GM18858 (cell line): ENCODE measurements around the gene CLASRP.

ENCODE experiments used
- ATAC-seq: cut with Tn5 transposase; IDR thresholded peaks from one replicate; pipeline ENCODE4 v1.9.1; 2021; ENCODE audit not compliant: unreplicated experiment

The CLASRP gene

DNA sequence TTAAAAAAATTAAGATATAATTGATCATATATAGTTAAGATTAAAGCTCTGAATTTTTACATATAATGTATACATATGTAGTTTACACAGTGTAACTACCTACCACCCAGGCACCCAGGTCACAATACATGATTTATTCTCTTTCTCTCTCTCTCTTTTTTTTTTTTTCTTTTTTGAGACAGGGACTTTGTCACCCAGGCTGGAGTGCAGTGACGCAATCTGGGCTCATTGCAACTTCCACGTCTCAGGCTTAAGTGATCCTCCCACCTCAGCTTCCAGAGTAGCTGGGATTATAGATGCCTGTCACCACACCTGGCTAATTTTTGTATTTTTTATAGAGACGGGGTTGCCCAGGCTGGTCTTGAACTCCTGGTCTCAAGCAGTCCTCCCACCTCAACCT, 18.8 kb upstream of the CLASRP start:
- ATAC-seq, result no peak

DNA sequence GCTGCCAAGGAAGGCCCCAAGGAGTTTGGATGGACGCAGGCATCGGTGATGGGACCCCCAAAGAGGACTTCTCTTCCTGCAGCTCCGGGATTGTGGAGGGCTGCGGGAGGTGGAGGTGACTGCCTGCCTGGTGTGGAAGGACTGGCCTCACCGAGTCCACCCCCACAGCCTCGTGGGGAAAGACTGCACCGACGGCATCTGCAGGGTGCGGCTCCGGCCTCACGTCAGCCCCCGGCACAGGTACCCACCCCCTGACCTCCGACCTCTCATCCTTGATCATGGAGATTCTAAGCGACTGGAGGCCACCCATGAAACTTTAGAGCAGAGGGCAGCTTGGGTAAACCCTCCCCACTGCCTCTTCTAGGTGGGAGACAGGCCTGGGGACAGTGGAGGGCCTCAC, 16.9 kb upstream of the CLASRP start:
- ATAC-seq, result no peak

DNA sequence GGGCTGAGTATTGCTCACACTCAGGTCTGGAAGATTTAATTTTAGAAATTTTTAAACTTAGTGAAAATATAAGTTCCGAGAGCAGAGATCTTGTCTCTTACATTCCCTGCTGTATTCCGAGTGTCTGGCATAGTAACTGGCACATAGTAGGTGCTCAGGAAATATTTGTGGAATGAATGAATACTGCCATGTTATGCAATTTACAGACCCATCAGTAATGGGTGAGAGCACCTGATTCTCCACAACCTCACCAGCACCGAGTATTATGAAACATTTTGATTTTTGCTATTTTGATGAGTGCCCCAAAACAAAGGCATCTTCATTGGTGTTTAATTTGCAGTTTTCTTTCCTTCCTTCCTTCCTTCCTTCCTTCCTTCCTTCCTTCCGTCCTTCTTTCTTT, 15.8 kb upstream of the CLASRP start:
- ATAC-seq, result no peak

DNA sequence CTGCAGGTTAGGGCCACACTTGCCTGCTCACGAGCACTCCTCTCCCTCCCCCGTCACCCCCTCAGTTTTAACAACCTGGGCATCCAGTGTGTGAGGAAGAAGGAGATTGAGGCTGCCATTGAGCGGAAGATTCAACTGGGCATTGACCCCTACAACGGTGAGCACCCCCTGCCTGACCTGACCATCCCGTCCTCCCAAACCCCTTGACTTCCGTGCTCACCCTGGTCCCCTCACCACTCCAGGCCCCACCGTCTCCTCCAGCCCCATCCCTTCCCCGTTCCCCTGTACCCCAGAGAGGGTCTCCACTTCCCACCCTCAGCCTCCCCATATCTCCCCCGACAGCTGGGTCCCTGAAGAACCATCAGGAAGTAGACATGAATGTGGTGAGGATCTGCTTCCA, 13.6 kb upstream of the CLASRP start:
- no peak for ATAC-seq

DNA sequence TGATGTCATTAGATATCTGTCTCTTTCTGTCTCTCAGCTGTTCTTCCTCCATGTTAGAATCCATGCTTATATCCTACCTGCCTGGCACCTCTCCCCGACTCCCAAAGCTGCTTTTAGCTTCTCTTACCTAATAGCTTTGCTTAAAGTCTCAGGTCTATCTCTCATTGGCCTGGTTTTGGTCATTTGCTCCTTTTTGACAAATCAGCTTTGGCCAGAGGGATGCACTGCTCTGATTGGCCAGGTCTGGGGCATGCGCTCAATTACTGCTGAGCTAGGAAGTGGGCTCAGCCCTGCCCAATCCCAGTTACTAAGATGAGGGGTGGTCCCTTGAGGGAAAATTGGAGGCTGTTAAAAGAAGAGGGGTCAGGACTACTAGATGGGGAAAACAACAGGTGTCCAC, 11.5 kb upstream of the CLASRP start:
- no peak for ATAC-seq

DNA sequence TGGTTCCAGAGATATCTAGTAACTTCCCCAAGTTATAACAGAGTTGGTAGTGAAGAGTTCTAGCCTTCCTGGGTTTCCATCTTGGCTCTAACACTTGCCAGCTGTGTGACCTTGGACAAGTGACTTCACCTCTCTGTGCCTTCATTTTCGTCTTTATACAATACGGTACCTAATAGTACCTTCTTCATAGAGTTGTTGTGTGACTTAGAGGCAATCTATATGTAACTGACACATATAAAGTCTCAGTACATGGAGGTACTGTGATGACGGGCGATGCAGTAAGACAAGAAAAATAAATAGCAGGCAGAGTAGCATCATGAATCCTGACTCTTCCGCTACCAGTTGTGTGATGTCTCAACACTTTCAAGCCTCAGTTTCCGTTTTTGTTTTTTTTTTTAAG, 8.0 kb upstream of the CLASRP start:
- ATAC-seq, result no peak

DNA sequence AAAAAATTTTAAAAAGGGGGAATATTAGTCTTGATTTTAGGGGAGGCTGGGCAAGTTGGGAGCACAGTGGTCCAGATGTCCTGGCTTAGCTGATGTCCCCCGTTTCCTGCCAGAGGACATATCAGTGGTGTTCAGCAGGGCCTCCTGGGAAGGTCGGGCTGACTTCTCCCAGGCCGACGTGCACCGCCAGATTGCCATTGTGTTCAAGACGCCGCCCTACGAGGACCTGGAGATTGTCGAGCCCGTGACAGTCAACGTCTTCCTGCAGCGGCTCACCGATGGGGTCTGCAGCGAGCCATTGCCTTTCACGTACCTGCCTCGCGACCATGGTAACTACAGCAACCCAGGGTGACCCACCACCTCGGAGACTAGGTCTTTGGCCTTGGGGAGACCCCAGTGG, 6.4 kb upstream of the CLASRP start:
- ATAC-seq, result no peak

DNA sequence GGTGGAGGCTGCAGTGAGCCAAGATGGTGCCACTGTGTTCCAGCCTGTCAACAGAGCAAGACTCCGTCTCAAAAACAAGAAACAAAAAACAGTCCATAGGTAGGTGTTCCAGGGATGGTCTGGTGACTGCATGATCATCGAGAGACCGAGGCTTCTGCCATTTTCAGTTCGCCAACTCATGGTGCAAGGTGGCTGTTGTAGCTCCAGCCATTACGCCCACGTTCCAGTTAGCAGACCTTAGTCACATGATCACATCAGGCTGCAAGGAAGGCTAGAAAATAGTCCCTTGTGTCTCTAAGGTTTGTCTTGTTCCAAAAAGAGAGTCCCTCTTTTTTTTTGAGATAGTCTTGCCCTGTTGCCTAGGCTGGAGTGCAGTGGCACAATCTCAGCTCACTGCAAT, 3.1 kb upstream of the CLASRP start:
- no peak for ATAC-seq

DNA sequence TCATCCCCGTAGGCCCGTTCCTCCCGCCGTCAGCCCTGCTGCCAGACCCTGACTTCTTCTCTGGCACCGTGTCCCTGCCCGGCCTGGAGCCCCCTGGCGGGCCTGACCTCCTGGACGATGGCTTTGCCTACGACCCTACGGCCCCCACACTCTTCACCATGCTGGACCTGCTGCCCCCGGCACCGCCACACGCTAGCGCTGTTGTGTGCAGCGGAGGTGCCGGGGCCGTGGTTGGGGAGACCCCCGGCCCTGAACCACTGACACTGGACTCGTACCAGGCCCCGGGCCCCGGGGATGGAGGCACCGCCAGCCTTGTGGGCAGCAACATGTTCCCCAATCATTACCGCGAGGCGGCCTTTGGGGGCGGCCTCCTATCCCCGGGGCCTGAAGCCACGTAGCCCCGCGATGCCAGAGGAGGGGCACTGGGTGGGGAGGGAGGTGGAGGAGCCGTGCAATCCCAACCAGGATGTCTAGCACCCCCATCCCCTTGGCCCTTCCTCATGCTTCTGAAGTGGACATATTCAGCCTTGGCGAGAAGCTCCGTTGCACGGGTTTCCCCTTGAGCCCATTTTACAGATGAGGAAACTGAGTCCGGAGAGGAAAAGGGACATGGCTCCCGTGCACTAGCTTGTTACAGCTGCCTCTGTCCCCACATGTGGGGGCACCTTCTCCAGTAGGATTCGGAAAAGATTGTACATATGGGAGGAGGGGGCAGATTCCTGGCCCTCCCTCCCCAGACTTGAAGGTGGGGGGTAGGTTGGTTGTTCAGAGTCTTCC, 1.3 kb upstream of the CLASRP start:
- ATAC-seq, result no peak

DNA sequence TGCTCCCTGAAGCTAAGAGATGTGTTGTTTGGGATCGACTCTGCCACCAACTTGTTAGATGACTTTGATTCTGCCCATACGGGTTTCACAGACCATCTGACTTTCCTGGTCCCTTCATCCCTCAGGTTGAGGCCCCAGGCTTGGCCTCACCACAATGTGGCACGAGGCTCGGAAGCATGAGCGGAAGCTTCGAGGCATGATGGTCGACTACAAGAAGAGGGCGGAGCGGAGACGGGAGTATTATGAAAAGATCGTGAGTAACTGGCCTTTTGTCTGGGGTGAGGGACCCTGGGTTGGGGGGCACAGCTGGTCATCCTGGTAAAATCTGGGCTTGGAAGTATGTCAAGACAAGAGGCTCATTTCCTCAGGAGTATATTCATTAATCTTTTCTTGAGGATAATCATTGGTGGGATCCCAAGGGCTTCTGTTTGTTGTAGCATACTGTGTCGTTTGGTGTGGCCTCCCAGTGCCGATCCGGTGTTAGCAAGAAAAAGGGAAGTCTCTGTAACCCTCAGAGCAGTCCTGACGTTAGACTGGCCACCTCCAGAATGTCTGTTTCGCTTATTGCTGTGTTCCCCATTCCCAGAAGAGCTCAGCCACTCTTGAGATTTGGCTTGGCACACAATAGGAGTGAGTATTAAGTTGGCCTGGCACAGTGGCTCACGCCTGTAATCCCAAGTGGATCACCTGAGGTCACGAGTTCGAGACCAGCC, 1.4 kb downstream of the CLASRP start:
- ATAC-seq, result no peak

DNA sequence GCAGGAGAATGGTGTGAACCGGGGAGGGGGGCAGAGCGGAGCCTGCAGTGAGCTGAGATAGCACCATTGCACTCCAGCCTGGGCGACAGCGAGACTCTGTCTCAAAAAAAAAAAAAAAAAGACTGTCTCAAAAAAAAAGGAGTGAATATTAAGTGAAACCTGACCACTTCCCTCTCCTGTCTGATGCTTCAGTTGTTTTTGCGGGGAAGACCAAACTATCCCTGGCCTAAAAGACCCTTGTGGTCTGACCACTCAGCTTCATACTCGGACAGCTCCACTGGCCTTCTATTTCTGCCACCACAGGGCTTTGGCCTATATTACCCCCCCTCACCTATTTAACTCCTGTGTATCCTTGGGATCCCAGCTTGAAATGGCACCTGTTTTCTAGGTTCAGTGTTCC, 2.3 kb downstream of the CLASRP start:
- no peak for ATAC-seq

DNA sequence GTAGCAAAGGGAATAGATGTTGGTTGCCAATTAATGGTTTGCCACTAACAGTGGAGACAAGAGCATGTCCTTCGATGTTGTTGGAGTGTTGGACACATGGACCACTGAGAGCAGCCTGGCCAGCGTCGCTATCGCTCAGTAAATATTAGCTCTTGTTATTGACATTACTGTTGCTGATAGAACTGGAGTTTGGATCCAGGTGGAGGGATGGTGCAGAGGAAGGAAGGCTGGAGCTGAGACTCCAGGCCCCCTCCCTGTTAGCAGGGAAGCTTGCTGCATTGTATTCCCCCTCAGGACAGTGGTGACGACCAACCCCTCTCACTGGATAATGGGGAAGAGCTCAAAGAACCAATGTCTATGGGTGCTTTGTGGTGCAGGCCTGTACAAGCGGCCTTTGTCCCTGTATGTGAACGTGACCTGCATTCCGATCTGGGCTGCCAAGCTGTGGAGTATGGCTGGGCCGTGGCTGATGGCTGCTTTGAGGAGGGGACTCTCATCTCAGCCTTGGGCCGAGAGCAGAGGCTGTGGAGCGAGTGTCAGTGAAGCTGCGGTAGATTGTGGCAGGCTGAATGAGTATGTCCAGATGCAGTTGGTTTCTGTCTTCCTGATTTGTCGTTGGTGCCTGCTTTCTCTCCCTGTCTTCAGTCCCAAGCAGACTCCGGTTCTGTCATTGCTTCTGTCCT, 7.0 kb downstream of the CLASRP start:
- ATAC-seq, result no peak

DNA sequence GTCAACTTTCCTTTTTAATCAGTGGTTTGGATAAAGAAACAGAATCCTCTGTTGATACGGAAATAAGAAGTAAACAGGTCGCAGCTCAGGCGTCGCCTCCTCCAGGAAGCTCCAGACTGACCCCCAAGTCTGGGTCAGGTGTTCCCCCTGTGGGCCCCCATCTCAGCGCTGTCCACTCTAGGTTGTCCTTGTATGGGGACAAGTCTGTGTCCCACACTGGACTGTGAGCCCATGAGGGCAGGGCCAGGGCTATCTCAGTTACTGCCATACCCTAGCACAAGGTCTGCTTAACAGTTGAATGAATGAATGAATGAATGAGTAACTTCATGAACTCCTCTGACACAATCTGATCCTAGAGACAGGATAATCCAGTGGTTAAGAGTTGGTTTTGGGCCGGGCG, 7.5 kb downstream of the CLASRP start:
- ATAC-seq, result no peak

DNA sequence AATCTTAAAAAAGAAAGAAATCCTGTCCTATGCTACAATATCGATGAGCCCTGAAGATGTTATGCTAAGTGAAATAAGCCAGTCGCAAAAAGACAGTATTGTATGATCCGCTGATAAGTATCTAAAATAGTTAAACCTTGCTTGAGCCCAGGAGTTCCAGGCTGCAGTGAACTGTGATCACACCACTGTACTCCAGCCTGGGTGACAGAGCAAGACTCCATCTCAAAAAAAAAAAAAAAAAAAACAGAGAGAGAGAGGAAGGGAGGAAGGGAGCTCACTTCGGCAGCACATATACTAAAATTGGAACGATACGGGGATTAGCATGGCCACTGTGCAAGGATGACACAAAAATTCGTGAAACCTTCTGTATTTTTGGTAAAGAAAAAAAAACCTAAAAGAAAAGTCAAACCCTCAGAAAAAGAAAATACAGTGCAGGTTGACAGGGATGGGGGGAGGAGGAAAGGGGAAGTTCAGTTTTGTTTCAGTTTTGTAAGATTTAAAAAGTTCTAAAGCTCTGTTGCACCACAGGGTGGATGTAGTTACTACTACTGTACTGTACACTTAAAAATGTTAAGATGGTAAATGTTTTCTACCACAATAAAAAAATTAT, 8.4 kb downstream of the CLASRP start:
- peak; percentile 65 for ATAC-seq

DNA sequence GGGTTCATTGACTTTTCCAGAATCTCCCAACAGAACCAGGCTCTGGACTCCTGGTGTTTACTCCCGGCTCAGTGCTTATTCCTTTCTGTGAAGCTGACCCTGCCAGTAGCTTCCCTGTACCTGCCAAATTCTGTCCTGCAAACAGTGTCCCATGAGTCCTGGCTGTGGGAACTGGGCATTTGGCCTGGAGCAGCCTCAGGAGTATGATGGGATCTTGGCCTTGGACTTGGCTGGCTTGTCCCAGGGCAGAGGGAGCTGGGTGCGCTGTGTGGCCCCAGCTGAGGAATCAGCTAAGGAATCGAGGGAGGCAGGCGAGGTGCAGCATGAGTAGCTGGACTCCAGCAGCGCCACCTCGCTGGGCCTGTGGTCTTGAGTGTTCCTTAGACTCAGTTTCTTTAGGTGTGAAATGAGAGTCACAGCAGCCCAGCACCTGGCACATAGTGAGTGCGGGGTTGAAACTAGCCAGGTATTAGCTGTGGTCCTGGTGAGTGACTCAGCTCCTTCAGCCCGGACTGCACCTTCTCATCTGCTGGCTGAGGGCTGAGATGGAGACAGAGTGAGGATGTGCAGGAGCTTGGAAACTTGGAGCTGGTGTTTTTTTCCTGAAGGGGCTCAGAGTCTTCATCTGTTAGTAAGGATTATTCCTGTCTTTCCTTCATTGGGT, 10.4 kb downstream of the CLASRP start:
- ATAC-seq, result no peak

DNA sequence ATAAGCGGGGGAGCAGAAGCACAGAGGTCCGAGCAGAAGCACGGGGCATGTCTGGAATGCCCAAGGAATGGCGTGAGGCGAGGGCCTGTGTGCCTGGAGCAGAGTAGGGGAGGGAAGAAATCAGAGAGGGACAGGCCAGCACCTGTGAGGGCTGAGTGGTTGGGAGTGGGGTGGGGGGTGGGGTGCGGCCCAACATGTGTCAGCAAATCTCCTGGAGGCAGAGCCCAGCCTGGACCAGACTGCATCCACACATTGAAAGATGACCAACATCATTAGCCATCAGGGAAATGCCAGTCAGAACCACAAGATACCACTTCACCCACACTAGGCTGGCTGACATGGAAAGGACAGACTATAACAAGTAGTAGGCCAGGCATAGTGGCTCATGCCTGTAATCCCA, 11.2 kb downstream of the CLASRP start:
- no peak for ATAC-seq

DNA sequence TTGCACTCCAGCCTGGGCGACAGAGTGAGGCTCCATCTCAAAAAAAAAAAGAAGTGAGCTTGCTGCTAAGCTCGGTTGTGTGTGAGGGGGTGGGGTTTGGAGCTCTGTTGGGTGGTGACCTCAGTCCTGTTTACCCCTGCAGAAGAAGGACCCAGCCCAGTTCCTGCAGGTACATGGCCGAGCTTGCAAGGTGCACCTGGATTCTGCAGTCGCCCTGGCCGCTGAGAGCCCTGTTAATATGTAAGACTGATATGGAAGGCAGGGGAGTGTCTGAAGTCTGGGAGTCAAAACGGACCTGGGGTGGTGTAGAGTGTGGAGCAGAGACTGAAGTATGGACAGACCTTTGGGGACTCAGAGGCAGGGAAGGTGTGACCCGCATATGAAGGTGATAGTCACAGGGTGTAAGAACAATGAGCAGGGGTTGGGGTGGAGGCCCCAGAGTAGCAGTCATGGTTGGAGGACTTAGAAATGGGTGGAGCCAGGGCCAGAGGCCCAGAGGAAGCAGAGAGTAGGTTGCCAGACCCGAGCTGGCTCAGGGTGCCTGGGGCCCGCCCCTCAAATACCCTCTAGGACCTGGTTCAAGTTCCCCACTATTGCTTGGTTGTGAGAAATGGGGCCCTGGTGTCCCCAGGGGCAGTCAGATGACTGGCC, 13.2 kb downstream of the CLASRP start:
- ATAC-seq, result no peak

DNA sequence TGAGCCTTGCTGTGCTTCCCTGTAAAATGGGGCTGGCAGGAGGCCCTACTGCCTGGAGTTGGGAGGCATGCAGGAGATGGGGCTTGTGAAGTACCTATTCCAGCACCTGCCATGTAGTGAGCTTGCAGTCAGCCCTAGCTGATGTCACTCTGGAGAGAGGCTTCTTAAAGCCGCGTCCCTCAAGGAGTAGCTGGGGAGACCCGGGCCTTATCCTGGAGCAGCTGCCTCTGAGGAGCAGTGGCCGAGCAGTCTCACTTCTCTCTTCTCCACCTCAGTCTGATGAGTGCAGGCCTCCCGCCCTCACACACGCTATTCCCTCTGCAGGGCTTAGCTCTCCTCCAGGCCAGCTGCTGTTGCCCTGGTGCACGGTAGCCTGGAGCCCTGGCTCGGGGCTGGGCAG, 18.0 kb downstream of the CLASRP start:
- ATAC-seq, result no peak

DNA sequence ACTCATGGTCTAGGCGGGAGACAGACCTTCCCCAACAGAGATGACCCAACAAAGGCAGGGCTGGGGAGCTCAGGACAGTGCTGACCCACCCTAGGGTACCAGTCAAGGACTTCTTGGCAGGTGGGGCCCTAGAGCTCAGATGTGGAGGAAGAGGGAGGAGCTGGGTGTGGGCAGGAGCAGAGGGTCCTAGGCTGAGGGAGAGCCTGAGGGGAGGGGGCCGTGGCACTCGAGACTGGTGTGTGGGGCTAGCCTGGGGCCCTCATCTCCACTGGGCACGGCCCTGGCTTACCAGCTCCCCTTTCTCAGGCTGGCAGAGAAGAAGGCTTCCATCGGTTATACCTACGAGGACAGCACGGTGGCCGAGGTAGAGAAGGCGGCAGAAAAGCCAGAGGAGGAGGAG, 18.6 kb downstream of the CLASRP start:
- ATAC-seq, result no peak

DNA sequence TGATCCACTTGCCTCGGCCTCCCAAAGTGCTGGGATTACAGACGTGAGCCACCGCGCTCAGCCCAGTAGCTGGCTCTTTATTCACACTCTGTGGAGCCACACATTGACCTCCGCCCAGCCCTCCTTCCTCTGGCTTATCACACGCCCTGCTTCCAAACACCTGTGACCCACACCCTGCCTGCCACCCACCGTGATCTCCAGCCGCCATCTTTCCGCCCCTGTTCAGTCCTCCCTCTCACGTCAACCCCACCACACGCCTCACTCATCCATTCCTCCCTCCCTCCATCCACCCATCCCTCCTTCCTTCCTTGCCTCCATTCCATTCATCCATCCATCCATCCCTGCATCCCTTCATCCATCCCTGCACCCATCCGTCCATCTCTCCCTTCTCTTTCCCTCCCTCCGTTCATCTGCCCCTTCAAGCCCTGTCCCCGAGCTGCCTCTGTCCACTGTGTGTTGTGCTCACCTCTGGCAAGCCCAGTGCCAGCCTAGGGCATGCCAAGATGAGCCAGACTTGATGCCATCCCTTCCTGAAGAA, 19.8 kb downstream of the CLASRP start:
- ATAC-seq, result no peak
